Measurements from ENCODE around the gene REXO5. TPM values are rescaled to one million over a fixed set of nuclear protein-coding genes. Genes with fewer than 3 reads are reported as not detected.

REXO5 gene
- polyA plus RNA-seq, 1 experiment: 2.6 TPM

GRCh38 chr16:20880867-20881502 lies 74.7 kb downstream of the REXO5 start:
- POLR2A ChIA-PET: interaction anchor here (0.9 kb wide), 1 partner anchor 20 kb away, joined by 7 read pairs; the partner anchor contains the start of genes DCUN1D3 and LYRM1
- no peak overlapping the region for H3K27ac ChIP-seq (ENCODE audit: low read depth, low read length)
- no peaks in the 10 kb centered on the region for H3K27me3 ChIP-seq (ENCODE audit: control insufficient read depth, insufficient read depth, low read length)
- no peak overlapping the region for H3K4me3 ChIP-seq (ENCODE audit: low read depth, low read length)
- TF ChIP-seq, protein P1, sequence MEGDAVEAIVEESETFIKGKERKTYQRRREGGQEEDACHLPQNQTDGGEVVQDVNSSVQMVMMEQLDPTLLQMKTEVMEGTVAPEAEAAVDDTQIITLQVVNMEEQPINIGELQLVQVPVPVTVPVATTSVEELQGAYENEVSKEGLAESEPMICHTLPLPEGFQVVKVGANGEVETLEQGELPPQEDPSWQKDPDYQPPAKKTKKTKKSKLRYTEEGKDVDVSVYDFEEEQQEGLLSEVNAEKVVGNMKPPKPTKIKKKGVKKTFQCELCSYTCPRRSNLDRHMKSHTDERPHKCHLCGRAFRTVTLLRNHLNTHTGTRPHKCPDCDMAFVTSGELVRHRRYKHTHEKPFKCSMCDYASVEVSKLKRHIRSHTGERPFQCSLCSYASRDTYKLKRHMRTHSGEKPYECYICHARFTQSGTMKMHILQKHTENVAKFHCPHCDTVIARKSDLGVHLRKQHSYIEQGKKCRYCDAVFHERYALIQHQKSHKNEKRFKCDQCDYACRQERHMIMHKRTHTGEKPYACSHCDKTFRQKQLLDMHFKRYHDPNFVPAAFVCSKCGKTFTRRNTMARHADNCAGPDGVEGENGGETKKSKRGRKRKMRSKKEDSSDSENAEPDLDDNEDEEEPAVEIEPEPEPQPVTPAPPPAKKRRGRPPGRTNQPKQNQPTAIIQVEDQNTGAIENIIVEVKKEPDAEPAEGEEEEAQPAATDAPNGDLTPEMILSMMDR (IDR thresholded peaks at IDR 0.05; ENCODE audit: low read depth, low read length): no peak
- CTCF ChIA-PET: interaction anchor here (0.9 to 1.3 kb wide), 2 partner anchors 12 to 30 kb away, joined by 3 read pairs; no protein-coding TSS in a partner anchor
- DNase-seq (ENCODE audit: low read depth, low spot score): no peak
- no peaks in the 10 kb centered on the region for H3K9me3 ChIP-seq (ENCODE audit: control insufficient read depth, insufficient read depth, low read length)

DNA sequence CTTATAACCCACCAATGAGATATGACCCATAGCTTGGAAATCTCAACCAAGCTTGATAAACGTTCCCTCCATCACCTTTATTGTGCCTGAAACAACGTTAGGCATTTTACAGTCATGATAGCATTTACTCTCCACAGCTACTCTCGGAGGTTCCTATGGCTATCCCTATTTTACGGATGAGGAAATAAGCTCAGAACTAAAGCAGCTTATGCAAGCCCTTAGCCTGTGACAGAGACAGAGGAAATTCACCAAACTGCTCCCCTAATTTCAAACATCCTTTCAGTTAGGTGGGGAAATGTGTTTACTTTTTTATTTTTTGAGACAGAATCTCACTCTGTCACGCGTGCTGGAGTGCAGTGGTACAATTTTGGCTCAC lies 75.2 kb downstream of the REXO5 start:
- TF ChIP-seq, protein P1 (IDR thresholded peaks at IDR 0.05; ENCODE audit: low read depth, low read length): no peak
- Histone ChIP-seq H3K4me3 (ENCODE audit: low read depth, low read length) (no peak overlapping the region), H3K27me3 (ENCODE audit: control insufficient read depth, insufficient read depth, low read length) (no peaks in the 10 kb centered on the region), H3K9me3 (ENCODE audit: control insufficient read depth, insufficient read depth, low read length) (no peaks in the 10 kb centered on the region), H3K27ac (ENCODE audit: low read depth, low read length) (no peak overlapping the region)
- ChIA-PET POLR2A (no interaction called here), CTCF (interaction anchor here (1.3 kb wide), 1 partner anchor 31 kb away, joined by 3 read pairs; no protein-coding TSS in a partner anchor)
- no peak for DNase-seq (ENCODE audit: low read depth, low spot score)

GRCh38 chr16:20883554-20884239 lies 77.4 kb downstream of the REXO5 start:
- DNase-seq (ENCODE audit: low read depth, low spot score): no peak
- H3K4me3 ChIP-seq (ENCODE audit: low read depth, low read length): no peak overlapping the region
- H3K9me3 ChIP-seq (ENCODE audit: control insufficient read depth, insufficient read depth, low read length): no peaks in the 10 kb centered on the region
- H3K27ac ChIP-seq (ENCODE audit: low read depth, low read length): no peak overlapping the region
- CTCF ChIA-PET: interaction anchor here (0.6 kb wide), 1 partner anchor 15 kb away, joined by 3 read pairs; no protein-coding TSS in a partner anchor
- POLR2A ChIA-PET: interaction anchor here (0.5 kb wide), 1 partner anchor 77 kb away, joined by 5 read pairs; the partner anchor contains the start of genes ERI2 and REXO5
- TF ChIP-seq, protein P1 (IDR thresholded peaks at IDR 0.05; ENCODE audit: low read depth, low read length): no peak
- H3K27me3 ChIP-seq (ENCODE audit: control insufficient read depth, insufficient read depth, low read length): no peaks in the 10 kb centered on the region

DNA sequence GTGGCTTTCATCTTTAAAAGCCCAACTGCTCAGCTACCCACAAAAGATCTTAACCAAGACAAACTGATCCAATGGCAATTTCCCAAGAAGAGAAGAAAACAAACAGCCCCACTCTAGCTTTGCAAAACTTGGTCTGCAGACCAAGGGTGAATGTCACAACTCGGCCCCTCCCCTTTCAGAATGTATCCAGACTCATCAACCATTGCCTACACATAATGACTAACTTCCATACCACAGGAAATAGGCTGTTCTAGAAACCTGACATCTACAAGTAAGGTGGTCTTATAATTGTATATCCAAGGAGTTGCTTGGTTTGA lies 77.9 kb downstream of the REXO5 start:
- H3K9me3 ChIP-seq (ENCODE audit: control insufficient read depth, insufficient read depth, low read length): no peaks in the 10 kb centered on the region
- POLR2A ChIA-PET: interaction anchor here (0.5 kb wide), 1 partner anchor 78 kb away, joined by 5 read pairs; the partner anchor contains the start of genes ERI2 and REXO5
- no peak overlapping the region for H3K4me3 ChIP-seq (ENCODE audit: low read depth, low read length)
- no peak overlapping the region for H3K27ac ChIP-seq (ENCODE audit: low read depth, low read length)
- H3K27me3 ChIP-seq (ENCODE audit: control insufficient read depth, insufficient read depth, low read length): no peaks in the 10 kb centered on the region
- peak; percentile 60 for DNase-seq (ENCODE audit: low read depth, low spot score)
- TF ChIP-seq, protein P1 (IDR thresholded peaks at IDR 0.05; ENCODE audit: low read depth, low read length): no peak
- CTCF ChIA-PET: no interaction called here

DNA sequence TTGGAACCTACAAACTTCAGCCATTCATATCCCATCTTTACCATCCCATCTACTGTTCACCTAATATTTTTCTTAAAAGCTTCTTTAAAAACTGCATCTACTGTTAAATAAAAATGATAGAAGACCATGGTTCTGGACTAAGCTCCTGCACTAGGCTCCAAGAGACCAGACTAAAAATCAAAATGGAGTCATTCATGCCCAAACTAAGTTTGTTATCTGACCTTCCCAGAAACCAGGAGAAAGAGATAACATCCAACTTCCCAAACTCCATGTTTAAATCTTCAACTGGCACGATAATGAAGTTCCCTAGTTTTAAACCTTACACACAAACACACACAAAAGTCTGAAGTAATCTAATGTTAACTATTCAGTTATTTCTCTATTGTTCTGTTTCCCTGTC lies 80.0 kb downstream of the REXO5 start:
- TF ChIP-seq, protein P1 (IDR thresholded peaks at IDR 0.05; ENCODE audit: low read depth, low read length): no peak
- POLR2A ChIA-PET: interaction anchor here (0.9 kb wide), 1 partner anchor 14 kb away, joined by 4 read pairs; the partner anchor contains the start of genes DCUN1D3 and LYRM1
- CTCF ChIA-PET: no interaction called here

More for the DNA sequence above, 80.0 kb downstream of the REXO5 start:
- DNase-seq (ENCODE audit: low read depth, low spot score): no peak
- H3K27ac ChIP-seq (ENCODE audit: low read depth, low read length): no peak overlapping the region
- no peaks in the 10 kb centered on the region for H3K27me3 ChIP-seq (ENCODE audit: control insufficient read depth, insufficient read depth, low read length)
- H3K4me3 ChIP-seq (ENCODE audit: low read depth, low read length): no peak overlapping the region
- H3K9me3 ChIP-seq (ENCODE audit: control insufficient read depth, insufficient read depth, low read length): no peaks in the 10 kb centered on the region

All from AG04450 (cell line).